GM19397 (cell line): ENCODE measurements around the gene PSG4.
"Not testable (repeated sequence)": the region's sequence is repeated elsewhere in the genome, so short reads cannot be mapped to it uniquely, and the experiment has no call there.

ENCODE experiments used
- ATAC-seq: cut with Tn5 transposase; IDR thresholded peaks from one replicate; pipeline ENCODE4 v1.9.1; 2021; ENCODE audit warnings: mild to moderate bottlenecking, moderate library complexity; ENCODE audit not compliant: unreplicated experiment

PSG4 gene

DNA sequence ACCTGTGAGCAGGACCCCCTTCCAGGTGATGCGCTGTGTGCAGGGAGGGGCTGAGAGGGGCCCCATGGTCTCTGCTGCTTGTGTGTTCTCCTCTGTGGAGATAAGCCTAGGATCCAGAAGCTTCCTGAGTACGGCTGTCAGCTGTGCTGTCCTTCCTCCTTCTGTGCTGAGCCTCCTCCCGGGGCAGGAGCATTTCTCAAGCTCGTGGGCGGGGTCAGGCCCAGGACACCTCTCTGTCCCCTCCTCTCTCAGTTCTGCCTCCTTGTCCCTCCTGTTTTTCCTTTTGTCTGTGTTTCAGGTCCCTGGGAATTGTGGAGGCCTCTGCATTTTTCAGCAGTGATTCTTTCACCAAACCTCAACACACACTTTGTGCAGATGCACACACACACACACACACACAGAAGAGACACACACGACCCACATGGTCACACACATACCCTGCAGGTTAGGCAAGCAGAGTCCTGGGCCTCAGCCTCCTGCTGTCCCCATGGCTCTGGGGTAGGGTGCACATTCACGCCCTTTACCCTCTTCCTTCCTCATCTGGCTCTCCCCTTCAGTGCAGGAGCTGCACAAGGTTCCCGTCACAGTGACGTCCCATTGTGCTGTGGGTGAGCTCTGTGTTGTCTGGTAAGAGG, at the start of gene PSG4:
Gene PSG4 (minus strand): TSS at position 168 of the 635 bp plus-strand sequence. CDS start 102 bp downstream, at position 66.
- not testable (repeated sequence) for ATAC-seq

DNA sequence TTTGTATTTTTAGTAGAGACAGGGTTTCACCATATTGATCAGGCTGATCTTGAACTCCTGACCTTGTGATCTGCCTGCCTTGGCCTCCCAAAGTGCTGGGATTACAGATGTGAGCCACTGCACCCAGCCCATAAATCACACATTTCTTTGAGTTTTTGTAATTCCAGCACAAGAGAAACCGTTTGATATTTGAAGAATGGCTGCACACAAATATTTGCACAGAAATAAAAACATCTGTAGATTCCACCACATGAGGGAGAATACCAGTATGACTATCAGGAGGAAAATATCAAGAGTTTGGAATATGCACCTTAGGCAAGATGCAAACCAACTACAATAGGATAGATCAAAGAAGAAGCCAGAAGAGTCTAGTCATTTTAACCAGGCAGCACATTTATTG, 46.0 kb upstream of the PSG4 start:
- not testable (repeated sequence) for ATAC-seq

DNA sequence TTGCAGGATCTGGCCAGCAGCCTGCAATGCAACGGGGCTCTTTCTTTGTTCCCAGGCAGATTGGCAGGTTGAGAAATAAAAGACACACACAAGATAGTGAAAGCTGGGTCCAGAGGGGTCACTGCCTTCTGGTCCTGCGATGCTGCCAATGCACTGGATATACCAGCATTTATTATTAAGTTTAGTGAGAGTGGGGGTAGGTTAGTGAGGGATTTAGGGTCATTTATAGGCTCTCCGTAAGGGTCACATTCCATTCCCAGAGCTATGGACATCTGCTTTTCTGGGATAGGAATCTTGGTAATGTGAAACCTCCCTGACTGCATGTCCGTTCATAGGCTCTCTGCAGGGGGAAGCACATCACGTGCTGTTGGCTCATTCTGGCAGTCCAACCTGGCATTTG, 44.9 kb upstream of the PSG4 start:
- ATAC-seq: not testable (repeated sequence)

DNA sequence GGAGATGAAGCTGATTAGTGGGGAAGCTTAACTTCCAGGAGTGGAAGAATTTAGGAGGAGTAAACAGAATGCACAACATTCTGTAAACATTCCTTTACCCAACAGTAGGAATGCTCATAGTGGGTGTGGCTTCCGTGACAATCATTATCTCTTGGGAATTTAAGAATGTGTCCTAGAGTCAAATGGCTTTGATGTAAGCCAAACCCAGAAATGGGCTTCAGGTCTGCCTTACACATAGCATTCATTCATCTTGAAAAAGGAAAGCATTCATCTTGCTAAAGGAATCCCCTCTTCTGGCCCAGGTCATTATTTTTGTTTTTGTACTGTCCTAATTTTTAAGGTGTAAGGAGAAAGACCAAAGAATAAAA, 43.2 kb upstream of the PSG4 start:
- not testable (repeated sequence) for ATAC-seq

DNA sequence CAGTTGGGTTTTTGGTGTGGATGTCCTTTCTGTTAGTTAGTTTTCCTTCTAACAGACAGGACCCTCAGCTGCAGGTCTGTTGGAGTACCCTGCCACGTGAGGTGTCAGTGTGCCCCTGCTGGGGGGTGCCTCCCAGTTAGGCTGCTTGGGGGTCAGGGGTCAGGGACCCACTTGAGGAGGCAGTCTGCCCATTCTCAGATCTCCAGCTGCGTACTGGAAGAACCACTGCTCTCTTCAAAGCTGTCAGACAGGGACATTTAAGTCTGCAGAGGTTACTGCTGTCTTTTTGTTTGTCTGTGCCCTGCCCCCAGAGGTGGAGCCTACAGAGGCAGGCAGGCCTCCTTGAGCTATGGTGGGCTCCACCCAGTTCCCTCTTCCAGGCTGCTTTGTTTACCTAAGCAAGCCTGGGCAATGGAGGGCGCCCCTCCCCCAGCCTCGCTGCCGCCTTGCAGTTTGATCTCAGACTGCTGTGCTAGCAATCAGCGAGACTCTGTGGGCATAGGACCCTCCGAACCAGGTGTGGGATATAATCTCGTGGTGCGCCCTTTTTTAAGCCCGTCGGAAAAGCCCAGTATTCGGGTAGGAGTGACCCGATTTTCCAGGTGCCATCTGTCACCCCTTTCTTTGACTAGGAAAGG, 41.9 kb upstream of the PSG4 start:
- ATAC-seq: not testable (repeated sequence)

DNA sequence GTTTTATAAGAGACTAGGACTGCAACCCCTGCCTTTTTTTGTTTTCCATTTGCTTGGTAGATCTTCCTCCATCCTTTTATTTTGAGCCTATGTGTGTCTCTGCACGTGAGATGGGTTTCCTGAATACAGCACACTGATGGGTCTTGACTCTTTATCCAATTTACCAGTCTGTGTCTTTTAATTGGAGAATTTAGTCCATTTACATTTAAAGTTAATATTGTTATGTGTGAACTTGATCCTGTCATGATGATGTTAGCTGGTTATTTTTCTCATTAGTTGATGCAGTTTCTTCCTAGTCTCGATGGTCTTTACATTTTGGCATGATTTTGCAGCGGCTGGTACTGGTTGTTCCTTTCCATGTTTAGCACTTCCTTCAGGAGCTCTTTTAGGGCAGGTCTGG, 40.4 kb upstream of the PSG4 start:
- not testable (repeated sequence) for ATAC-seq

DNA sequence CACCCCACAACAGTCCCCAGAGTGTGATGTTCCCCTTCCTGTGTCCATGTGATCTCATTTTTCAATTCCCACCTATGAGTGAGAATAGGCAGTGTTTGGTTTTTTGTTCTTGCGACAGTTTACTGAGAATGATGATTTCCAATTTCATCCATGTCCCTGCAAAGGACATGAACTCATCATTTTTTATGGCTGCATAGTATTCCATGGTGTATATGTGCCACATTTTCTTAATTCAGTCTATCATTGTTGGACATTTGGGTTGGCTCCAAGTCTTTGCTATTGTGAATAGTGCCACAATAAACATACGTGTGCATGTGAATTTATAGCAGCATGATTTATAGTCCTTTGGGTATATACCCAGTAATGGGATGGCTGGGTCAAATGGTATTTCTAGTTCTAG, 36.8 kb upstream of the PSG4 start:
- ATAC-seq: not testable (repeated sequence)

DNA sequence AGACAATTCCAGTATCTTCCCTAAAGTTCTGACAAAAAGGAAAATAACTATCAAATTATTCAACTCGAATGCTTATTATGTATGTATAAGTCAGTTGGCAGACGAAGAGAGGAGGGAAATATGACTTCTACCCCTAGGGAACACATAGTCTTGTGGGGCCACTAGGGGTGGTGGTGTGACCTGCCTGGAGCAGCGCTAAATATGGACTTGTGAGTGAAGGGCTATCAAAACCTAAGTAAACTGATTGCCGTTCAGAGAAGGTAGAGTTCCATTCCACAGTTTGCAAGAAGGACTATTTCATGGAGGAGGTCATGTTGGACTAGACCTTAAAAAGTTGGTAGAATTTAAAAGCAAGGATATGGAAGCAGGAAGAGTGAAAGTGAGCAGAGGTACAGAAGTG, 32.8 kb upstream of the PSG4 start:
- ATAC-seq: not testable (repeated sequence)

DNA sequence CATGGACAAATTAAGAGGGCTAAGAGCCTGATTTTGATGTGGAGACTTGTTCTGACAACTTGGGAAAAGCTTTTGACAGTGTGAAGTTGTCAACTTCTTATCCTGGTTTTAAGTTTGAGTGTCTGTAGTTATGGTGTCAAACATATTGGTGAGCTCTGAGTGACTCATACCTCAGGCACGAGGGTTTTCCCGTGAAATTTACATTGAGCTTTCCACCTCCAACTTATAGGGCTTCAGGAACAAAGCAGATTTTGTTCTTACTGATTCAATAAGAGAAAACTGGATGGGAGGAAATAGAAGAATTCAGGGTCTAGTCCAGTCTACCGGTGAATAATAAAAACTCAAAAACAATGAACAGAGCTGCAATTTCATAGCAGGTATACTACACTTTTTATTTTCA, 30.2 kb upstream of the PSG4 start:
- ATAC-seq: not testable (repeated sequence)

DNA sequence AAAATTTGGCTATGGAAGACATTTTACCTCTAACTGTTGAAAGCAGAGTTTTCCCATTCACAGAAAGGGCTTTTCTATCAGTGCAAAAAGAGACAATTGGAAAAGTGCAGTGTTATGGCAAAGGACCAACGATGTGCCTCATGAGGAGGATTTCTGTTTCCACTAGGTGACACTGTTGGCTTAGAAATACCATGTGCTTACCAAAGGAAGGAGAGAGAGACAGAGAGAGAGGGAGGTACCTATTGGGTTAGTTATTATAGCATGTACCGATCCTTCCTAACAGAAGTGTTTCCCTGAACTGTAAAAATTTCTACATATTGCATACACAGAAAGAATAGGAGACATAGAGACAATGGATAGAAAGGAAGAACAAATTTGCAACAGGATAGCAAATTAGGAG, 23.9 kb upstream of the PSG4 start:
- ATAC-seq: no peak

DNA sequence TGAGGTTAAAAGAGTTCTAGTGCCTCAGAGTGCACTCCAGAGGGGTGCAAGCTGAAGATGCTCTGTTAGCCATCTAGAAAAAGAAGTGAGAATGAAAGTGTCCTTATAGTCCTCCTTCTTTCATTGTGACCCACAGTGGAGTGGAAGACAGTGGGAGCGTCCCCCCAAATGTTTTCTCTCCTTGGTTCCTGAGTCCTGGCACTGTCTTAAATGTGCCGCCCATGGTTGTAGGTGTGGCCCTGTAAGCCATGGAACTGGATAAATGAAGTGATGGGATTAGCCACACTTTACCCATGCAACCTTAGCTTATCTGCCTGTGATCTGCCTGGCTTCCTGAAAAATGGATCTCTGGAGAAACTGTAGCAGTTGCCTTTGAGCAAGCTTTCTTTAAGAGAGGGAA, 23.3 kb upstream of the PSG4 start:
- ATAC-seq: not testable (repeated sequence)

DNA sequence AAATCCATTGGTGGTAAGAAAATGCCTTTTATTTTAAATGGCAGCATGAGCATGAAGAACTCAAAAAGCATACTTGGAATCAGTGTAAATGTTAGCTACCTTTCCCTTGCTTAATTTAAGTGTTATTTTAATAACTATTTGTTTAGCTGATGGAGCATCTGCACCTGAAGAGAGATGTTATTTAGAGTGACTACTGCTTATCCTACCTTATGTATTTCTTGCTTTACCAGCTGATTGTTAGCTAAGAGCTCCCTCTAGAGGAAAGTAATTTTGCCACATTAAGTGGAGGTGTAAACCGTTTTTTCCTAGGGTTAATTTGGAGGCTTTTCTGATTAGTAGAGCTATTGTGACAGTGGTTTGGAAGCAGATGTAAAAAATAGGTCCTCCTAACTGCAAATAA, 21.5 kb upstream of the PSG4 start:
- ATAC-seq: not testable (repeated sequence)

DNA sequence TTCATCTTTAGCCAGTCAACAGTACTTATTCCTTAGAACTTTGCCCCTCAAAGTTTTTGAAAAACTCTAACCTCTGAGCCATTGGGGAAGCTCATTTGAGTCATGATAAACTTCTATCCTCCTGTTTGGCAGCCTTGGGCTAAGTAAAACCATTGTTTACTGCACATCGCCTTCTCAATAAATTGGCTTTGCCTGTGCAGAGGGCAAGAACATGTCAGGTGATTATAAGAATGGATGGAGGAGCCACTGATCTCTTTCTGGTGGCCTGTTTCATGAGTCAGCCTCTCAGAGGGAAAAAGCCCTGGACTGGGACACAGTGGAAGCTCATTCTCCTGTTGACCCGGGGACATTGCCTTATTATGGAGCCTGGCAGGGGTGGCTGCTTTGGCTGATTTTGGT, 19.4 kb upstream of the PSG4 start:
- no peak for ATAC-seq

DNA sequence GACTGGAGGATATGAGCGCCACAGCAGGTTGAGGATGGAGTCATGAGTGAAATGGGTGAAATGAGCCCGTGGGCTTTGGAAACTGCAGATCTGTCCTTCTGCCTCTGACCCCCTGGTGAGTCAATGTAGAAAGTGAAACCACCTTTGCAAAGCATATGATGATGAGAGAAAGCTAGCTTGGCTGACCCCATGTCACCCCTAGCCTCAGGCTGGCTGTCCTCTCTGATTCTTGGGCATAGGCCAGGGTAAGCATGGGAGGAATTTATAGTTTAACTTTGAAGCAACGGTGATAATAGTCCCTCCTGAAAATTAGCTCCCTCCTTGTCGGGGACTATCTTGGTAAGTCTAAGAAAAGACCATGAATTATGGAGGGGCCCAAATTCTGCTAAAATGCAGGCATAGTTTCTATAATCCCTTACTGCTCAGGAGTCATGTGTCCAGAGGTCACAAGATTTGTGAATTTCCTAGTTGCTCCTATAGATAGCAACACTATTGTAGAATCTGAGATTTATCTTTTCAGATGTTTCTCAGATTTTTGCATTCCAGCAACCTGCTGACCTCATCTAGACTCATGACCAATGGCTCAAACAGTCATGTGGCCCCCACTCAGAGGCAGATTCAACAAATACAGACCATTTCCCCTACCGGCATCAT, 18.9 kb upstream of the PSG4 start:
- not testable (repeated sequence) for ATAC-seq

DNA sequence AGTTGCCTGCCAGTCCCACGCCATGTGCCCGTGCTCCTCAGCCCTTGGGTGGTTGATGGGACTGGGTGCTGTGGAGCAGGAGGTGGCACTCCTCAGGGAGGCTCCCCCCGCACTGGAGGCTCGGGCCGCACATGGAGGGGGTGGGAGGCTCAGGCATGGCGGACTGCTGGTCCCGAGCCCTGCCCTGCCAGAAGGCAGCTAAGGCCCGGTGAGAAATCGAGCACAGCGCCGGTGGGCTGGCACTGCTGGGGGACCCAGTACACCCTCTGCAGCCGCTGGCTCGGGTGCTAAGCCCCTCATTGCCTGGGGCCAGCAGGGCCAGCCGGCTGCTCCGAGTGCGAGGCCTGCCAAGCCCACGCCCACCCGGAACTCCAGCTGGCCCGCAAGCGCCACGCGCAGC, 16.5 kb upstream of the PSG4 start:
- not testable (repeated sequence) for ATAC-seq

DNA sequence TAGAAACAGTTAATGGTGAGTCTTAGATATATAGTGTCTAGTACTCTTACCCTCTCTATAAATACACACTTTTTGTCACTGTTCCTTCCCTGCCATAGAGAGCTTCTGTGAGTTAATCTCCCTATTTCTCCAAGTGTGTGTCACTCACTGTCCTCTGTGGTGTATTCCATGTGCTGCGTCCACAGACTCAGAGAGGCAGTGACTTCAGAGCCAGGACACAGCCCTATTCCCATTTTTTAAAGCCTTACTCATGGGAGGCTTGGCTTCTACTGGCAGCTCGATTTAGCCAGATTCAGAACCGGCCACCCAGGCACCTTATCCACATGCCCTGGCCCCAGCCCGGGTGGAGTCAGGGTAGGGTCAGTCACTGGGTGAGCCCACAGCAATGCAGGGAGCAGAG, 13.7 kb upstream of the PSG4 start:
- not testable (repeated sequence) for ATAC-seq

DNA sequence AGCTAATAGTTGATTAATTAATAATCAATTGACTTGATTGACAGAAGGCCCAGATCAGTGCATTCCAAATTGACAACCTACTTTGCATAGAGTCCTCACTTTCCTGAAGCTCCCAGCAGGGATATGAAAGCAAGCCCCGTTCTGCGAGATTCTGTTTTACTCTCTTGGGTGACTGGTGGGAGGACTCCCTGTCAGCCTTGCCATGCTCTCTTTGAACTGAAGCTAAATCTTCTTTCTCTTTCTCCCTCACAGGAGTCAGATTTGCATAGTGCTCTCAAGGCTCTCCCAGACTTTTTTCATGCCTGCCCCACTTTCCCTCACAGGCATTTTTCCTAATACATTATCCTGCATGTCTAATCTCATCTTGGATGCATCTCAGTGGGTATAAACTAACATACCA, 10.4 kb upstream of the PSG4 start:
- ATAC-seq: not testable (repeated sequence)

DNA sequence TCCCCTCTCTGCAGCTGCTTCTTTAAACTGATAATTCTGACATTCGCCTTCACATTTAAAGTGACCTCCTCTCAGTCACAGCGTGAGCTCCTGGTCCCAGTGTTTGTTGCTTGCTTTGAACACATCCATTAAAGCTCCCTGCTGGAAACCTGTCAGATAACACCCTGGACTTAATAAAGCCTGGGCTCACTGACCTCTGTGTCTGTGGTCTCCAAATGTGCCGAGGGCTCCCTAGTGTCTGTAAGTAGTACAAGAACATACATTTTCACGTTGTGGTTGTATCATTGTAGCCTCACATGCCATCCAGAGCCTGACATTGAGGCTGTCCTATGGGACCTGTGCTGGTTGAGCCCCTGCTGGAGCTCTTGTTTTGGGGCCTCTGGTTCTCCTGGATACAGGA, 2.6 kb upstream of the PSG4 start:
- ATAC-seq: no peak

DNA sequence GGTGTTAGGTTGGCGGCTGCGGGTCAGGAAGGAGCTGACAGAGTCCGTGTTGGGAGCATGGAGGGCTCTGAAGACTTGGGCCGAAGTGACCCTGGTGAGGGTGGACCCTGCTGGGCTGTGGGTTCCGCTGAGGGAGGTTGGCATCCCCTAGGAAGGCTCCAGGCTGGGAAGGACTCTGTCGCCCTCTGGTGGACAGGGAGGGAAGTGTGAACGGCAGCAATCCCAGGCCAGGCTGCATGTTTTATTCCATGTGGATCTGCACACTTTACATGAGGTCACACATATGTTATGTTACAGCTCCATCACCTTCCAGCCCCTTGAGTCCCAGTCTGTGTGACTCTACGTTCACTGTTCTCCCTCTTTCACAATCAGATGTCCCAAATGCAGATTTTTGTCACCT, 1.7 kb upstream of the PSG4 start:
- not testable (repeated sequence) for ATAC-seq

DNA sequence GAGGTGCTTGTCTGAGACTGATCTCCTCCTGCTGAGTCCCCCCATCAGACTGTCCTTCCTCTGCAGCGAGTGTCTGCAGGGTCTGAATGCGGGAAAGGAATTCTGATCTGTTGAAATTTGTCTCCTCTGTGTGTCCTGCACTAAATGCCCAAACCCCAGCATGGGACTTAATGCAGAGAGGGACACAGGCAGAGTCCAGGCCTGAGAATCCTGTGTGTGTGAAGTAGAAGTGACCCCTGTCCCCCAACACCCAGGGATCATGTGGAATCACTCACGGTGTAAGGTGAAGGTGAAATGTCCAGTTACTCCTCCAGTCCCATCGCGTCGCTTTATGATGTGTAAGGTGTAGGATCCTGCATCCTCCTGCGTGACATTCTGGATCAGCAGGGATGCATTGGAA, 1.8 kb downstream of the PSG4 start:
- not testable (repeated sequence) for ATAC-seq

DNA sequence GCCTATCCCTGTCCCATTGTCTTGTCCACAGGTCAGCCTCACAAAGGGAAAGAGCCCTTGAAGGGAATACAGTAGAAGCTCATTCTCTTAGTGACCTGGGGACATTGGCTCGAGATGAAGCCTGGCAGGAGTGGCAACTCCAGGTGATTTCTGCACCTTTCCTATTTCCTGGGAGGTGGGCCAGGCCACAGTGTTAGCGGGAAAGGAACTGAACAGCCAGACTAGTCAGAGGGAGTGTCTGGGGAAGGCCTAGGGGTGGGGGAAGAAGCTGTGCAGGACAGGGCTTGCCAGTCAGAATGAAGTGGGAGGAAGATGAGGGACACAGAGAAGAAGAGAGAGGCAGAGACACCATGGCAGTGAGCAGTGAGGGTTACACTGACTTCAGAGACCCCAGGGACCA, 3.5 kb downstream of the PSG4 start:
- not testable (repeated sequence) for ATAC-seq

DNA sequence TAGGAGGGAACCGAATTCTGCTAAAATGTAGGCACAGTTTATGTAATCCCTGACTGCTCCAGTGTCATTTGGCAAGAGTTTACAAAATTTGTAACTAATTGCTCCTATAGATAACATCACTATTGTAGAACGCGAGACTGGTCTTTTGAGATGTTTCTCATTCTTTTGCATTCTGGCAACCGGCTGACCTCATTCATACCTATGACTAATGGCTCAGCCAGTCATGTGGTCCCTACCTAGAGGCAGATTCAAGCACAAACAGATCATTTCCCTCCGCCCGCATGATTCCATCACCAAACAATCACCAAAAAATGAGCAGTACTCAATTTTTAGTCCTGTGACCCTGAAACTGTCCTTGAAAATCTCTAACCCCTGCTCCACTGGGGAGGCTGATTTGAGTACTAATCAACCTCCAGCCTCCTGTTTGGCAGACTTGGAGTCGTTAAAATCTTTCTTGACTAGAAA, 4.1 kb downstream of the PSG4 start:
- not testable (repeated sequence) for ATAC-seq
